Nephron progenitor cell (in vitro differentiated cells): ENCODE measurements around the gene TIGD3.
"Not testable (repeated sequence)": the region's sequence is repeated elsewhere in the genome, so short reads cannot be mapped to it uniquely, and the experiment has no call there.

Source experiments
- DNase-seq: peaks from one replicate; pipeline ENCODE4 v3.0.0; 2021
- H3K27ac Mint-ChIP-seq: 2 replicates; pipeline ENCODE4 v1.8.0; 2021; ENCODE audit warnings: mild to moderate bottlenecking, moderate library complexity, mixed read lengths
- H3K27me3 Mint-ChIP-seq: 2 replicates; pipeline ENCODE4 v1.8.0; 2021; ENCODE audit warnings: mild to moderate bottlenecking, low read depth, mixed read lengths; ENCODE audit not compliant: poor library complexity
- H3K36me3 Mint-ChIP-seq: 2 replicates; pipeline ENCODE4 v1.8.0; 2021; ENCODE audit warnings: low read depth, mixed read lengths
- H3K4me1 Mint-ChIP-seq: 2 replicates; pipeline ENCODE4 v1.8.0; 2021; ENCODE audit warnings: mixed read lengths
- H3K4me3 Mint-ChIP-seq: 2 replicates; pipeline ENCODE4 v1.8.0; 2021; ENCODE audit warnings: mild to moderate bottlenecking, moderate library complexity, mixed read lengths
- H3K9me3 Mint-ChIP-seq: 2 replicates; pipeline ENCODE4 v1.8.0; 2021; ENCODE audit warnings: mild to moderate bottlenecking, moderate library complexity, mixed read lengths
- TF ChIP-seq, protein P1 (sequence below): fragments of 200-600 bp; sonication (generic); IDR thresholded peaks from 2 replicates; pipeline ENCODE4 v1.5.0; 2021; ENCODE audit warnings: antibody characterized with exemption

TIGD3 gene

DNA sequence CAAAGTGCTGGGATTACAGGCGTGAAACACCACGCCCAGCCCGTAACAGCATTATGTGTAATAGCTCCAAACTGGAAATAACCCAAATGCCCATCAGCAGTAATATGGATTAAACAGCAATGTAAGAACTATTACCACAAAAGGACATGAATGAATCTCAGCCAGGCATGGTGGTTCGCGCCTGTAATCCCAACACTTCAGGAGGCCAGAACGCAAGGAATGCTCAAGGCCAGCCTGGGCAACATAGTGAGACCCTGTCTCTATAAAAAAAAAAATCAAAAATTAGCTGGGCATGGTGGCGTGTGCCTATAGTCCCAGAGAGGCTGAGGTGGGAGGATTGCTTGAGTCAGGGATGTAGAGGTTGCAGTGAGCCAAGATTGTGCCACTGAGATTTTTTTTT, 24.0 kb upstream of the TIGD3 start:
- H3K9me3 Mint-ChIP-seq = no peaks in the 10 kb centered on the region
- TF ChIP-seq, protein P1, sequence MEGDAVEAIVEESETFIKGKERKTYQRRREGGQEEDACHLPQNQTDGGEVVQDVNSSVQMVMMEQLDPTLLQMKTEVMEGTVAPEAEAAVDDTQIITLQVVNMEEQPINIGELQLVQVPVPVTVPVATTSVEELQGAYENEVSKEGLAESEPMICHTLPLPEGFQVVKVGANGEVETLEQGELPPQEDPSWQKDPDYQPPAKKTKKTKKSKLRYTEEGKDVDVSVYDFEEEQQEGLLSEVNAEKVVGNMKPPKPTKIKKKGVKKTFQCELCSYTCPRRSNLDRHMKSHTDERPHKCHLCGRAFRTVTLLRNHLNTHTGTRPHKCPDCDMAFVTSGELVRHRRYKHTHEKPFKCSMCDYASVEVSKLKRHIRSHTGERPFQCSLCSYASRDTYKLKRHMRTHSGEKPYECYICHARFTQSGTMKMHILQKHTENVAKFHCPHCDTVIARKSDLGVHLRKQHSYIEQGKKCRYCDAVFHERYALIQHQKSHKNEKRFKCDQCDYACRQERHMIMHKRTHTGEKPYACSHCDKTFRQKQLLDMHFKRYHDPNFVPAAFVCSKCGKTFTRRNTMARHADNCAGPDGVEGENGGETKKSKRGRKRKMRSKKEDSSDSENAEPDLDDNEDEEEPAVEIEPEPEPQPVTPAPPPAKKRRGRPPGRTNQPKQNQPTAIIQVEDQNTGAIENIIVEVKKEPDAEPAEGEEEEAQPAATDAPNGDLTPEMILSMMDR = no peak
- DNase-seq = no peak
- H3K27ac Mint-ChIP-seq = no peak overlapping the region
- no peak overlapping the region for H3K4me3 Mint-ChIP-seq
- H3K4me1 Mint-ChIP-seq = peaks cover 18% of the 10 kb centered on the region
- no peaks in the 10 kb centered on the region for H3K36me3 Mint-ChIP-seq
- H3K27me3 Mint-ChIP-seq = peaks cover 9% of the 10 kb centered on the region

DNA sequence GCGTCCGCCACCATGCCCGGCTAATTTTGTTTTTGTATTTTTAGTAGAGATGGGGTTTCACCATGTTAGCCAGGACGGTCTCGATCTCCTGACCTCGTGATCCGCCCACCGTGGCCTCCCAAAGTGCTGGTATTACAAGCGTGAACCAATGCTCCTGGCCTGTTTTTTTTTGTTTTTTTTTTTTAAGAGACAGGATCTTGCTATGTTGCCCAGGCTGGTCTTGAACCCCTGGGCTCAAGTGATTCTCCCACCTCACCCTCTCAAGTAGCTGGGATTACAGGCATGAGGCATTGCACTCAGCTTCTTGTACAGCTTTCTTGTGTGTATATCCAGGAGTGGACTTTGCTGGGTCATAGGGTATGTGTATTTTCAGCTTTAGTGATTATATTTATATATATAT, 22.0 kb upstream of the TIGD3 start:
- not testable (repeated sequence) for H3K36me3 Mint-ChIP-seq, H3K27me3 Mint-ChIP-seq, DNase-seq, H3K27ac Mint-ChIP-seq, H3K9me3 Mint-ChIP-seq, H3K4me3 Mint-ChIP-seq
- H3K4me1 Mint-ChIP-seq = peaks cover 21% of the 10 kb centered on the region

DNA sequence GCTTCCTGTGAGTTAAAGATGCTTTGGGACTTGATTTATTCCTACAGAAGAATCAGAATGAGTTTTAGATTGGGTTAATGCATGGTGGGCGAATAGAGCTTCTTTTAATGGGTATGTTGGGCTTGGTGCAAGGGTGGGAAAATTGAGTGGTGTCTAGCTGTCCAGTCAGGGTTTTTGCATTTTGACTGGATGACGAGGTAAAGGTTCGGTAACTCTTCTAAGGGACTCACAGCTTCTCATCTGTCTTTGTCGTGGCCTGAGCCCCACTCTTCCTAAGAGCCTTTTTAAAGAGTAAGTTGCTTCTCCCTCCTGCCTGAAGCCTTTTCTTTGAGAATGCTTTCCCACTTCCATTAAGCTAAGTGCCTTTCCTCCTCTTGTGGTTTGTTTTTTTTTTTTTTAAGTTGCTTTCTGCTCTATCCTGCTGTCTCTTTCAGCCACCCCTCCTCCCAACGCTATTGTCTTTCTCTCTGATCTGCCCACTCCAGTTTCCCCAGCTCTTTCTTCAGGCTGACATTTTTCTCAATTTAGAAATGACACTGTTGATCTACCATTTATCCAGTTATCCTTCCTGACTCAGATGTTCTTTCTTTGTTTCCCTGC, 19.8 kb upstream of the TIGD3 start:
- peaks cover 8% of the 10 kb centered on the region for H3K36me3 Mint-ChIP-seq

DNA sequence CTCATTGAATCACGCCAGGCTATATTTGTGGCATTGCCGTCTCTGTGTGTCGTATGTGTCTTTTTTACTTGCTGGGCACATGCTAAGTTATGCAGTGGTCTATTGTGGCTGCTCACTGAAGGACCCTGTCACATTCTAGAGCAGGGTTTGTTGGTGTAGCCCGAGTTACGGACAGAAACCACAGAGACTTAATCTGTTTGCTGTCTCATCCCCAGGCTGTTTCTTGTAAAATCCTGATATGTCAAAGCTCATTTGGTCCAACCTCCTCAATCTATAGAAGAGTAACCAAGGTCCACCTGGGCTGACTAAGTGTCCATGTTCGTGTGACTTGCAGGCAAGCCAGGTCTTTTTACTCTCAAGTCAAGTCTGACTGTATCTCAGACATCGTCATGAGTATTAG, 15.9 kb upstream of the TIGD3 start:
- H3K4me1 Mint-ChIP-seq = peaks cover 22% of the 10 kb centered on the region
- no peak overlapping the region for H3K4me3 Mint-ChIP-seq
- H3K36me3 Mint-ChIP-seq = peaks cover 27% of the 10 kb centered on the region
- peak overlapping the region; percentile 26 for H3K27ac Mint-ChIP-seq
- no peaks in the 10 kb centered on the region for H3K9me3 Mint-ChIP-seq
- TF ChIP-seq, protein P1 = no peak
- peaks cover 4% of the 10 kb centered on the region for H3K27me3 Mint-ChIP-seq
- no peak for DNase-seq

More for the DNA sequence above, 19.8 kb upstream of the TIGD3 start:
- peak overlapping the region; percentile 93 for H3K4me3 Mint-ChIP-seq
- H3K27ac Mint-ChIP-seq = peak overlapping the region; percentile 66
- DNase-seq = no peak
- H3K27me3 Mint-ChIP-seq = peaks cover 5% of the 10 kb centered on the region
- H3K9me3 Mint-ChIP-seq = no peaks in the 10 kb centered on the region
- H3K4me1 Mint-ChIP-seq = peaks cover 25% of the 10 kb centered on the region
- TF ChIP-seq, protein P1 = no peak

DNA sequence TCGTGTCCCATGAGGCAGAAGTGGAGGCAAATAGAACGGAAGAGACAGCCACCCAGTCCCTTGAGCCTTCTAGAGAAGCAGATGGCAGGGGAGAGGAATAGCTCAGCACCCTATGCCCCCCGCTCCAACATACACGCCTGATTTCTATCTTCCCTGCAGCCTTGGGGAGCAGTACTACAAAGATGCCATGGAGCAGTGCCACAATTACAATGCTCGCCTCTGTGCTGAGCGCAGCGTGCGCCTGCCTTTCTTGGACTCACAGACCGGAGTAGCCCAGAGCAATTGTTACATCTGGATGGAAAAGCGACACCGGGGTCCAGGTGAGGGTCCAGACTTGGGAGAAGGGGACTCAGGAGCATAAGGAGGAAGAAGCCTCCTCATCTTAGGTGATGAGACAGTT, 14.3 kb upstream of the TIGD3 start:
- DNase-seq = no peak
- H3K36me3 Mint-ChIP-seq = peaks cover 38% of the 10 kb centered on the region
- TF ChIP-seq, protein P1 = no peak
- H3K4me3 Mint-ChIP-seq = no peak overlapping the region
- H3K27me3 Mint-ChIP-seq = peaks cover 4% of the 10 kb centered on the region
- H3K27ac Mint-ChIP-seq = no peak overlapping the region
- peaks cover 12% of the 10 kb centered on the region for H3K4me1 Mint-ChIP-seq
- H3K9me3 Mint-ChIP-seq = no peaks in the 10 kb centered on the region

DNA sequence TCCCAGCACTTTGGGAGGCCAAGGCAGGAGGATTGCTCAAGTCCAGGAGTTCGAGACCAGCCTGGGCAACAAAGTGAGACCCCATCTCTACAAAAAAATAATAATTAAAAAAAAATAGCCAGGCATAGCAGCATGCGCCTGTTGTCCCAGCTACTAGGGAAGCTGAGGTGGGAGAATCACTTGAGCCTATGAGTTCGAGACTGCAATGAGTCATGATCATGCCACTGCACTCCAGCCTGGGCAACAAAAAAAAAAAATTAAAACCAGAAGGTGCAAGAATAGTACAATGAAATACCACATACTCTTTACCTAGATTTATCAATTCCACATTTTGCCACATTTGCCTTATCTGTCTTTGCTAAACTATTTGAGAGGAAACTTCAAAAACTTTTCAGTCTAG, 12.7 kb upstream of the TIGD3 start:
- Mint-ChIP-seq H3K4me3 (no peak overlapping the region), H3K36me3 (peaks cover 48% of the 10 kb centered on the region), H3K27ac (no peak overlapping the region), H3K27me3 (peaks cover 4% of the 10 kb centered on the region), H3K9me3 (no peaks in the 10 kb centered on the region), H3K4me1 (peaks cover 6% of the 10 kb centered on the region)
- no peak for DNase-seq
- TF ChIP-seq, protein P1 = no peak
